ENCODE data around the gene LRP2BP. TPM values are rescaled to one million over a fixed set of nuclear protein-coding genes. Genes with fewer than 3 reads are reported as not detected.

The LRP2BP gene
- total and polyA plus RNA-seq, 2 of the 13 experiments (the other 11 are each of a cell fraction or from before 2014, with no cell fraction given), result 0.22 to 0.29 TPM

DNA sequence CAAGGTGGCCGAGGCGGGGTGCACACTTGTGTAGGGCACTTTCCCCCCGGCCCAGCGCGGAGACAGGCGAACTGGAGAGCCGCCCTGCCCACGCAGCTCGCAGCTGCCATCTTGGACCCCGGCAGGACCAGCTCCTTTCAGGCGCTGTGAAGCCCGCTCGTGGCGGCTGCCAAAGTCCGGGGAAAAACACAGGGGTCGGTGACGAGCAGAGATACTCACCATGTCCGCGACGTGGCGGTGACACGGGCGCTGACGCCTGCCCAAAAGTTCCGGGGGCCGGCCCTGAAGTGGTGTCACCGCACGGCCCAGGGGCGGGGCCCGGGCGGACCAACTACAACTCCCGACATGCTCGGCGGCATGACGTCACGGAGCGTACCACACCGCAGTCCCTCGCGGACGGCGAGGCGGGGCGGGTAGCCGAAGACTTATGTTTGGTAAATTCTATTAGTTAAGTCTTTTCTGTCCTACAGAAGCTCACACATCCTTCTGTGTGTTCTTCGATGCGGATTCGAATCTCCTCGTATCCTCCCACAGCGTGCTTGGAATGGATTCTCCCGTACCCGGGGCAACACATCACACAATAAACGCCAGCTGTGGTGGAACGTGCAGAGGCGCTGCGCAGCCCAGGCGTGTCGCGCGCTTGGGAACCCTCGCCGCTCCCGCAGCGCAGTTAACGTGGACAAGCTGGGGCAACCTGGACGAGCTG, 30.1 kb upstream of the LRP2BP start, which contains the start of gene UFSP2 (continued):
- peak; percentile 21; the same call in 1 of the 2 replicates for TF ChIP-seq AHDC1 (CRISPR knock-in tag; IDR thresholded peaks at IDR 0.05; ENCODE audit: borderline replicate concordance)
- TF ChIP-seq RARA (CRISPR knock-in tag; IDR thresholded peaks at IDR 0.05), result no peak
- TF ChIP-seq ZNF816 (CRISPR knock-in tag; IDR thresholded peaks at IDR 0.05; ENCODE audit: borderline replicate concordance), result no peak
- TF ChIP-seq, protein P1, sequence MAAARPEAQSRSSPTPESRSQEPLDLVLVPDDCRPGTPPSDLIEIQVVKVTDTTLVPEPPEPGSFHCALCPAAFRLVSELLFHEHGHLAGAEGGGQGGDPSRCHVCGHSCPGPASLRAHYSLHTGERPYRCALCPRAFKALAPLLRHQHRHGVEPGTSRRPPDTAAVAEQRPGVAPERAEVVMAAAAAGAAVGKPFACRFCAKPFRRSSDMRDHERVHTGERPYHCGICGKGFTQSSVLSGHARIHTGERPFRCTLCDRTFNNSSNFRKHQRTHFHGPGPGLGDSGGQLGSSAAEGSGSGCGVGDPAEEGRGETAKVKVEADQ (CRISPR knock-in tag; IDR thresholded peaks at IDR 0.05; ENCODE audit: borderline replicate concordance), result peak; percentile 45
- peak; percentile 86; the same call in 1 of the 2 replicates for TF ChIP-seq ZFP90 (CRISPR knock-in tag; IDR thresholded peaks at IDR 0.05; ENCODE audit: borderline replicate concordance)
- TF ChIP-seq ZNF672 (CRISPR knock-in tag; IDR thresholded peaks at IDR 0.05), result no peak
- TF ChIP-seq, protein P2, sequence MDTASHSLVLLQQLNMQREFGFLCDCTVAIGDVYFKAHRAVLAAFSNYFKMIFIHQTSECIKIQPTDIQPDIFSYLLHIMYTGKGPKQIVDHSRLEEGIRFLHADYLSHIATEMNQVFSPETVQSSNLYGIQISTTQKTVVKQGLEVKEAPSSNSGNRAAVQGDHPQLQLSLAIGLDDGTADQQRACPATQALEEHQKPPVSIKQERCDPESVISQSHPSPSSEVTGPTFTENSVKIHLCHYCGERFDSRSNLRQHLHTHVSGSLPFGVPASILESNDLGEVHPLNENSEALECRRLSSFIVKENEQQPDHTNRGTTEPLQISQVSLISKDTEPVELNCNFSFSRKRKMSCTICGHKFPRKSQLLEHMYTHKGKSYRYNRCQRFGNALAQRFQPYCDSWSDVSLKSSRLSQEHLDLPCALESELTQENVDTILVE (CRISPR knock-in tag; IDR thresholded peaks at IDR 0.05), result peak; percentile 40; the same call in 1 of the 2 replicates
- TF ChIP-seq ATF5 (CRISPR knock-in tag; IDR thresholded peaks at IDR 0.05; ENCODE audit: low read depth), result 0 out of 2 replicates have a peak, but pooled peaks have one; percentile 44
- TF ChIP-seq RNF2 (conservative IDR thresholded peaks at IDR 0.05; ENCODE audit: low read depth), result peak; percentile 79
- 0 out of 2 replicates have a peak, but pooled peaks have one; percentile 34 for TF ChIP-seq ZNF383 (CRISPR knock-in tag; IDR thresholded peaks at IDR 0.05; ENCODE audit: borderline replicate concordance)
- peak; percentile 40 for TF ChIP-seq CTCF (CRISPR knock-in tag; IDR thresholded peaks at IDR 0.05)
- no peak for TF ChIP-seq ZNF773 (CRISPR knock-in tag; IDR thresholded peaks at IDR 0.05; ENCODE audit: borderline replicate concordance)
- TF ChIP-seq, protein P3, sequence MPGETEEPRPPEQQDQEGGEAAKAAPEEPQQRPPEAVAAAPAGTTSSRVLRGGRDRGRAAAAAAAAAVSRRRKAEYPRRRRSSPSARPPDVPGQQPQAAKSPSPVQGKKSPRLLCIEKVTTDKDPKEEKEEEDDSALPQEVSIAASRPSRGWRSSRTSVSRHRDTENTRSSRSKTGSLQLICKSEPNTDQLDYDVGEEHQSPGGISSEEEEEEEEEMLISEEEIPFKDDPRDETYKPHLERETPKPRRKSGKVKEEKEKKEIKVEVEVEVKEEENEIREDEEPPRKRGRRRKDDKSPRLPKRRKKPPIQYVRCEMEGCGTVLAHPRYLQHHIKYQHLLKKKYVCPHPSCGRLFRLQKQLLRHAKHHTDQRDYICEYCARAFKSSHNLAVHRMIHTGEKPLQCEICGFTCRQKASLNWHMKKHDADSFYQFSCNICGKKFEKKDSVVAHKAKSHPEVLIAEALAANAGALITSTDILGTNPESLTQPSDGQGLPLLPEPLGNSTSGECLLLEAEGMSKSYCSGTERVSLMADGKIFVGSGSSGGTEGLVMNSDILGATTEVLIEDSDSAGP (CRISPR knock-in tag; IDR thresholded peaks at IDR 0.05; ENCODE audit: borderline replicate concordance), result peak; percentile 72
- TF ChIP-seq FIP1L1 (IDR thresholded peaks at IDR 0.05; ENCODE audit: borderline replicate concordance, insufficient read depth, low read depth, low read length), result no peak
- no peak for TF ChIP-seq ATAD3A (CRISPR knock-in tag; IDR thresholded peaks at IDR 0.05)

Measured in HepG2 (cell line).